ENCODE data around the gene CDH4. TPM values are rescaled to one million over a fixed set of nuclear protein-coding genes. Genes with fewer than 3 reads are reported as not detected.

CDH4 gene
- total and polyA plus RNA-seq, 12 donors = 0.04 to 0.25 (median 0.08) TPM; not detected in 5

- 89 to 92% methylated on average over 12 of the region's 12 CpGs for WGBS, 2 donors
- TF ChIP-seq, protein P1, sequence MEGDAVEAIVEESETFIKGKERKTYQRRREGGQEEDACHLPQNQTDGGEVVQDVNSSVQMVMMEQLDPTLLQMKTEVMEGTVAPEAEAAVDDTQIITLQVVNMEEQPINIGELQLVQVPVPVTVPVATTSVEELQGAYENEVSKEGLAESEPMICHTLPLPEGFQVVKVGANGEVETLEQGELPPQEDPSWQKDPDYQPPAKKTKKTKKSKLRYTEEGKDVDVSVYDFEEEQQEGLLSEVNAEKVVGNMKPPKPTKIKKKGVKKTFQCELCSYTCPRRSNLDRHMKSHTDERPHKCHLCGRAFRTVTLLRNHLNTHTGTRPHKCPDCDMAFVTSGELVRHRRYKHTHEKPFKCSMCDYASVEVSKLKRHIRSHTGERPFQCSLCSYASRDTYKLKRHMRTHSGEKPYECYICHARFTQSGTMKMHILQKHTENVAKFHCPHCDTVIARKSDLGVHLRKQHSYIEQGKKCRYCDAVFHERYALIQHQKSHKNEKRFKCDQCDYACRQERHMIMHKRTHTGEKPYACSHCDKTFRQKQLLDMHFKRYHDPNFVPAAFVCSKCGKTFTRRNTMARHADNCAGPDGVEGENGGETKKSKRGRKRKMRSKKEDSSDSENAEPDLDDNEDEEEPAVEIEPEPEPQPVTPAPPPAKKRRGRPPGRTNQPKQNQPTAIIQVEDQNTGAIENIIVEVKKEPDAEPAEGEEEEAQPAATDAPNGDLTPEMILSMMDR (IDR thresholded peaks at IDR 0.05) = no peak
- no peak overlapping the region for H3K4me3 ChIP-seq
- no peak for ATAC-seq
- intact Hi-C loops (cut with DNase I) = no loop called here
- H3K27ac ChIP-seq = no peak overlapping the region
- no peak for DNase-seq
- H3K4me1 ChIP-seq = no peaks in the 10 kb centered on the region
- no peaks in the 10 kb centered on the region for H3K36me3 ChIP-seq
- H3K9me3 ChIP-seq = peaks cover 0 to 19% (median 0%) of the 10 kb centered on the region in 11 donors
- no peaks in the 10 kb centered on the region for H3K27me3 ChIP-seq
These were observed 145.7 kb downstream of the CDH4 start for GRCh38 chr20:61397790-61398189.

- 90 to 93% methylated on average over 6 to 7 of the region's 7 CpGs for WGBS, 2 donors
- Histone ChIP-seq H3K27me3 (no peaks in the 10 kb centered on the region), H3K27ac (no peak overlapping the region), H3K9me3 (peaks cover 0 to 22% (median 0%) of the 10 kb centered on the region in 11 donors), H3K4me1 (no peaks in the 10 kb centered on the region), H3K4me3 (no peak overlapping the region), H3K36me3 (no peaks in the 10 kb centered on the region)
- ATAC-seq (no peak), DNase-seq (no peak)
- intact Hi-C loops (cut with DNase I) = no loop called here
- TF ChIP-seq, protein P1 (IDR thresholded peaks at IDR 0.05) = no peak
These were observed 147.4 kb downstream of the CDH4 start for GRCh38 chr20:61399433-61399832.

- H3K9me3 ChIP-seq = peaks cover 0 to 28% (median 0%) of the 10 kb centered on the region in 11 donors
- no peak overlapping the region for H3K27ac ChIP-seq
- 79 to 89% methylated on average over 8 of the region's 8 CpGs for WGBS, 2 donors
- ATAC-seq = no peak
- TF ChIP-seq, protein P1 (IDR thresholded peaks at IDR 0.05) = no peak
- peaks cover 0 to 7% (median 0%) of the 10 kb centered on the region in 7 donors for H3K27me3 ChIP-seq
- no peak for DNase-seq
- no peaks in the 10 kb centered on the region for H3K4me1 ChIP-seq
- H3K36me3 ChIP-seq = no peaks in the 10 kb centered on the region
- no peak overlapping the region for H3K4me3 ChIP-seq
- intact Hi-C loops (cut with DNase I) = no loop called here
These were observed 148.4 kb downstream of the CDH4 start for GRCh38 chr20:61400499-61400898.

DNA sequence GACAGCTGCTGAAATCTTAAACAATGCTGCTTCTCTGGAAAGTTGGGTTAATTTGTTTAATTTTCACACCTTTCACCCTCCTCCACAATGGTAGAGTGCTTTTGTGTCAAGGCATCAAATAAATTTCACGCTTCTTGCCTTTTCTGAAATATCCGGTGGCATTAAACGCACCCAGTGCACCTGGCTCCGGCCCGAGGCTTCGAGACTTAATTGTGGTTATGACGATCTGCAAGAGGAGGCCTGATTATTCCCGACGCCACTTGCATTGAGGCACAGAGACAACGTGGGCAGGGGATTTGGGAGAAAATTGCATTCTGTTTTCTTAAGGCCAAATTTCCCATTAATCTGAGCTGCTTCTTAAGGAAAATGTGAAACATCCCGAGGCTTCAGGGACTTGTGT, 152.2 kb downstream of the CDH4 start:
- ATAC-seq (no peak), DNase-seq (no peak)
- H3K9me3 ChIP-seq = peaks cover 0 to 31% (median 0%) of the 10 kb centered on the region in 11 donors
- TF ChIP-seq, protein P1 (IDR thresholded peaks at IDR 0.05) = no peak
- H3K27me3 ChIP-seq = peaks cover 0 to 7% (median 0%) of the 10 kb centered on the region in 7 donors
- intact Hi-C loops (cut with DNase I) = no loop called here
- H3K27ac ChIP-seq = no peak overlapping the region
- H3K36me3 ChIP-seq = no peaks in the 10 kb centered on the region
- no peak overlapping the region for H3K4me3 ChIP-seq
- 88 to 92% methylated on average over 11 of the region's 11 CpGs for WGBS, 2 donors
- H3K4me1 ChIP-seq = no peaks in the 10 kb centered on the region

All from heart right ventricle (tissue), 16 donors.